GM19468 (cell line): ENCODE data around the gene RNF167.
"Not testable (repeated sequence)": the region's sequence is repeated elsewhere in the genome, so short reads cannot be mapped to it uniquely, and the experiment has no call there.

Source experiments
- ATAC-seq: cut with Tn5 transposase; IDR thresholded peaks from one replicate; pipeline ENCODE4 v1.9.1; 2021; ENCODE audit warnings: mild to moderate bottlenecking, moderate library complexity, moderate number of reproducible peaks; ENCODE audit not compliant: unreplicated experiment; ENCODE audit errors: extremely low read depth

RNF167 gene

GRCh38 chr17:4901648-4902344 is 38.3 kb upstream of the RNF167 start:
- no peak for ATAC-seq

- no peak for ATAC-seq
Measured at GRCh38 chr17:4902540-4902939, 37.5 kb upstream of the RNF167 start.

GRCh38 chr17:4903051-4903818 is 36.8 kb upstream of the RNF167 start, which contains the start of gene CHRNE:
Gene CHRNE, minus strand, starts transcription at chr17:4903098. Its CDS starts 35 bp downstream, at chr17:4903063.
- ATAC-seq = no peak

GRCh38 chr17:4906642-4907041 is 33.4 kb upstream of the RNF167 start:
- ATAC-seq = not testable (repeated sequence)

GRCh38 chr17:4908301-4908700 is 31.8 kb upstream of the RNF167 start:
- ATAC-seq = no peak

- ATAC-seq = peak; percentile 58
Measured at GRCh38 chr17:4908711-4909496, 31.2 kb upstream of the RNF167 start.

GRCh38 chr17:4913994-4914393 is 26.1 kb upstream of the RNF167 start:
- no peak for ATAC-seq

- ATAC-seq = not testable (repeated sequence)
Measured at GRCh38 chr17:4914551-4914950, 25.5 kb upstream of the RNF167 start.

- ATAC-seq = no peak
Measured at GRCh38 chr17:4919511-4920047, 20.5 kb upstream of the RNF167 start.

- no peak for ATAC-seq
Measured at GRCh38 chr17:4920351-4921048, 19.6 kb upstream of the RNF167 start.

GRCh38 chr17:4921320-4921719 is 18.7 kb upstream of the RNF167 start:
- ATAC-seq = no peak

GRCh38 chr17:4926577-4927335 is 13.3 kb upstream of the RNF167 start:
- ATAC-seq = not testable (repeated sequence)

- no peak for ATAC-seq
Measured at GRCh38 chr17:4928881-4929280, 11.2 kb upstream of the RNF167 start.

GRCh38 chr17:4931963-4932362 is 8.1 kb upstream of the RNF167 start, which contains the start of gene GP1BA:
Gene GP1BA, plus strand, starts transcription at chr17:4932277. Its CDS starts 328 bp downstream, at chr17:4932605.
- no peak for ATAC-seq

- ATAC-seq = no peak
Measured at GRCh38 chr17:4932756-4933155, 7.3 kb upstream of the RNF167 start.

GRCh38 chr17:4933646-4934045 is 6.4 kb upstream of the RNF167 start:
- no peak for ATAC-seq

GRCh38 chr17:4934173-4934979 is 5.7 kb upstream of the RNF167 start:
- no peak for ATAC-seq

GRCh38 chr17:4935650-4936049 is 4.4 kb upstream of the RNF167 start:
- no peak for ATAC-seq
